Hepatocyte (in vitro differentiated cells): ENCODE results near the gene PRAMEF14.
"Not testable (repeated sequence)": the region's sequence is repeated elsewhere in the genome, so short reads cannot be mapped to it uniquely, and the experiment has no call there.

ENCODE experiments used
- EZH2 ChIP-seq: fragments of 200-600 bp; sonication (generic); IDR thresholded peaks from 2 replicates; pipeline ENCODE4 v1.6.1; 2016; ENCODE audit warnings: antibody characterized with exemption, mild to moderate bottlenecking, borderline replicate concordance
- EZH2phosphoT487 ChIP-seq: fragments of 200-600 bp; sonication (generic); IDR thresholded peaks from one replicate; pipeline ENCODE4 v1.6.1; 2018; ENCODE audit warnings: antibody characterized with exemption, mild to moderate bottlenecking, low read depth, moderate library complexity; ENCODE audit not compliant: unreplicated experiment, severe bottlenecking
- TF ChIP-seq, protein P1 (sequence below): fragments of 200-600 bp; sonication (generic); IDR thresholded peaks from 2 replicates; pipeline ENCODE4 v1.5.1; 2016; ENCODE audit warnings: antibody characterized with exemption, mild to moderate bottlenecking; ENCODE audit not compliant: poor library complexity

- TF ChIP-seq EZH2, EZH2phosphoT487: not testable (repeated sequence)
- TF ChIP-seq, protein P1, sequence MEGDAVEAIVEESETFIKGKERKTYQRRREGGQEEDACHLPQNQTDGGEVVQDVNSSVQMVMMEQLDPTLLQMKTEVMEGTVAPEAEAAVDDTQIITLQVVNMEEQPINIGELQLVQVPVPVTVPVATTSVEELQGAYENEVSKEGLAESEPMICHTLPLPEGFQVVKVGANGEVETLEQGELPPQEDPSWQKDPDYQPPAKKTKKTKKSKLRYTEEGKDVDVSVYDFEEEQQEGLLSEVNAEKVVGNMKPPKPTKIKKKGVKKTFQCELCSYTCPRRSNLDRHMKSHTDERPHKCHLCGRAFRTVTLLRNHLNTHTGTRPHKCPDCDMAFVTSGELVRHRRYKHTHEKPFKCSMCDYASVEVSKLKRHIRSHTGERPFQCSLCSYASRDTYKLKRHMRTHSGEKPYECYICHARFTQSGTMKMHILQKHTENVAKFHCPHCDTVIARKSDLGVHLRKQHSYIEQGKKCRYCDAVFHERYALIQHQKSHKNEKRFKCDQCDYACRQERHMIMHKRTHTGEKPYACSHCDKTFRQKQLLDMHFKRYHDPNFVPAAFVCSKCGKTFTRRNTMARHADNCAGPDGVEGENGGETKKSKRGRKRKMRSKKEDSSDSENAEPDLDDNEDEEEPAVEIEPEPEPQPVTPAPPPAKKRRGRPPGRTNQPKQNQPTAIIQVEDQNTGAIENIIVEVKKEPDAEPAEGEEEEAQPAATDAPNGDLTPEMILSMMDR, result not testable (repeated sequence)
These were observed 46.1 kb upstream of the PRAMEF14 start for GRCh38 chr1:13393004-13393403.
